Activated CD8-positive, alpha-beta memory T cell treated with anti-CD3 and anti-CD28 coated beads for 48 hours (primary cell): ENCODE measurements around the gene LGMN.
"Not testable (repeated sequence)": the region's sequence is repeated elsewhere in the genome, so short reads cannot be mapped to it uniquely, and the experiment has no call there.

Experiments
- DNase-seq, 3 experiments: peaks; one replicate each; pipeline ENCODE4 v3.0.0-alpha.2; 2020; ENCODE audit warnings: low read depth in 2 of 3, low spot score in 2 of 3

LGMN gene

DNA sequence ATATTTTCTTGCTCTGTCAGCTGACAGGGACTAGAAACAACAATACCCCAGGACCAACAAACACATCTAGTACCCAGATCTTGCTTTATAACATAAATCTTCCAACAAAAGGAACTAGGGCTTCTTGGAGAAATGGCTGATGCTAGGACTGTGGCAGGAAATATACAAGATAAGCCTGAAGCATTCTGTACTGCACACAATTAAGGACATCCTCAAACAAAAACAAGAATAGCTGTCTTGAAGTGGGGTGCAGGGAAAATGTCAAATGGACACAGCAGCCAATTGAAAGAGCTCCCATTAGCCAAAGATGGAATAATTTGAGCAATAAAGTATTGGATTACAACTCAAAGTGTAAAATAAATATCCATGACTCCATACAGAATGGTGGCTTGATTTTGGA, 50.0 kb downstream of the LGMN start:
- no peak for DNase-seq

DNA sequence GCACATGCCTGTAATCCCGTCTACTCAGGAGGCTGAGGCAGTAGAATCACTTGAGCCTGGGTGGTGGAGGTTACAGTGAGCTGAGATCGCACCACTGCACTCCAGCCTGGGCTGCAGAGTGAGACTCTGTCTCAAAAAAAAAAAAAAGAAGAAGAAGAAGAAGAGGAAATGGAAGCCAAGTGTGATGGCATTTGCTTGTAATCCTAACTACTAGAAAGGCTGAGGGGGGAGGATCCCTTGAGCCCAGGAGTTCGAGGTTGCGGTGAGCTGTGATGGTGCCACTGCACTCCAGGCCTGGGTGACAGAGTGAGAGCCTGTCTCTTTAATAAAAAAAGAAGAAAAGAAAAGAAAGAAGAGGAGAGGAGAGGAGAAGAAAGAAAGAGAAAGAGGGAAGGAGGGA, 52.1 kb downstream of the LGMN start:
- DNase-seq, result no peak

DNA sequence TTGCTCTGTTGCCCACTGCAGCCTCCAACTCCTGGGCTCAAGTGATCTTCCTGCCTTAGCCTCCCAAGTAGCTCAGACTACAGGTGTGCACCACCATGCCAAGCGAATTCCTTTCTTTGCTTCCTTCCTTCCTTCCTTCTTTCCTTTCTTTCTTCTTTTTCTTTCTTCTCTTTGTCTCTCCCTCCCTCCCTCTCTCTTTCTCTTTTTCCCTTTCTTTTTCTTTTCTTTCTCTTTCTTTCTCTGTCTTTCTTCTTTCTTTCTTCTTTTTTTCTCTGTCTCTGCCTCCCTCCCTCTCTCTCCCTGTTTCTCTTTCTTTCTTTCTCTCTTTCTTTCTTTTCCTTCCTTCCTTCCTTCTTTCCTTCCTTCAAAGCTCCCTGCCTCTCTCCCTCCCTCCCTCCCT, 52.9 kb downstream of the LGMN start:
- no peak for DNase-seq

DNA sequence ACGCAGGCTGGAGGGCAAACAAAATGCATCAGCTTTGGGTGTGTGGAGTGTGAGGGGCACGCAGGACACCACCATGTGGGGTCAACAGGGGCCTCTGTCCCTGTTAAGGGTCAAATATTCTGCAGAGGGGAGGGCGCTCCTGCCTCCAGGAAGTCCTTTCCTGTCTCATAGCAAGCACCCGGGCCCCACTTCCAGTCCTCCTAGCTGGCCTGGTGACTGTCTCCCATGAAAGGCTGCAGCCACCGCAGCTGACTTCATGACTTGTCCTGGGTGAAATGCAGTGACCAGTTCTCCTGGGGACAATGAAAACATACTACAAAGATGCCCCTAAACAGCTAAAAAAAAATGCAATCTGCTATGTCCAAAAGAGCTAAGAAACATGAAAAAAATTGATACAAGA, 53.6 kb downstream of the LGMN start:
- no peak for DNase-seq

DNA sequence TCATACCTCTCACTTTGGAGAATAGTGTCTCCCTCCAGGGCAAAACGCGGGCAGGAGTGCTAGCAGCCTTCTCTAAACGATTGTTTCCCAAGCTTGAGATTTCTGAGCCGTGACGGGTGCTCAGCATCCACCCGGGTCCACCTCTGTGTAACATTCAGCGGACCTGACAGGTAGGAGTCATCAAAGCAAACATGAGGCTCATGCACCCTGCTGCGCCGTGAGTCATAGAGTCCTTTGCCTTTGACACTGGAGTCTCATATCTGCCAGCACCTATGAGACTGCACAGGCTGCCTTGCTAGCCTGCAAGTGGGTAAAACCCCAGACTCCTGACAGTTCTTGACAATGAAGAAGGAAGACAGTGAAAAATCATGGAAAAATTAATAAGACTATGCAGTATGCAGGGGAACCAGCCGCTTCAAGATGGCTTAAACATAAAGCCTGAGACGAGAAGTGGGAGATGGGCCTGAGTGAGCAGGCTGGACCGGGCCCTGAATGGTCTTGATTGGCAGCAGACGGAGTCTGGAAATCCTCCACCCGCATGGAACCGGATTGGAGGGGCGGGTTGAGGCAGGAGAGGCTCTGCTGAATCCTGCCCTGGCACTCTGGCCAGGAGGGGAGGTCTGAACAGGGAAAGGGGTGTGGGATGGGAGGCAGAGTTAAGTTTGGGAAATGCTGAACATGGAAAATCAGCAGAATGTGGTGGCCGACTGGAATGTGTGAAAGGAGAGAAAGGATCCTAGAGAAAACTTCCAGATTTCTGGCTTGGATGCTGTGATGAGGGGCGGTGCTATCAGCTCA, 54.2 kb downstream of the LGMN start:
- DNase-seq, result no peak

DNA sequence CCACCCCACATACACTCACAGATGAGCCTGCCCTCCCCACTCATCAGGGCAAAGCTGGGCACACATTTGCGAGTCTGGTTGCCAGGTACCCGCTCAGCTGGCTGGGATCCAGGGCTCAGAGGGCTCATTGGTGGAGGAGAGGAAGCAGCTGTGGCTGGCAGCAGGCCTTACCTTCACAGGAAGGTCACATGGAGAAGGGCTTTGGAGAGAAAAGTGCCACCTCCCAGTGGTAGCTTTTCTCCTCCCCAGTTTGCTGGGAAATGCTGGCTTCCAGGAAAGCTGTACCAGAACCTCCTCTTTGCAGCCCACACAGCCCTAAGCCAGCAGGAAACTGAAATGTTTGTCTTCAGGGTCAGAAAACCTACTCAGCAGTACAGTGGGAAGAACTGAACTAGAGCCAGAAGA, 55.6 kb downstream of the LGMN start:
- no peak for DNase-seq

DNA sequence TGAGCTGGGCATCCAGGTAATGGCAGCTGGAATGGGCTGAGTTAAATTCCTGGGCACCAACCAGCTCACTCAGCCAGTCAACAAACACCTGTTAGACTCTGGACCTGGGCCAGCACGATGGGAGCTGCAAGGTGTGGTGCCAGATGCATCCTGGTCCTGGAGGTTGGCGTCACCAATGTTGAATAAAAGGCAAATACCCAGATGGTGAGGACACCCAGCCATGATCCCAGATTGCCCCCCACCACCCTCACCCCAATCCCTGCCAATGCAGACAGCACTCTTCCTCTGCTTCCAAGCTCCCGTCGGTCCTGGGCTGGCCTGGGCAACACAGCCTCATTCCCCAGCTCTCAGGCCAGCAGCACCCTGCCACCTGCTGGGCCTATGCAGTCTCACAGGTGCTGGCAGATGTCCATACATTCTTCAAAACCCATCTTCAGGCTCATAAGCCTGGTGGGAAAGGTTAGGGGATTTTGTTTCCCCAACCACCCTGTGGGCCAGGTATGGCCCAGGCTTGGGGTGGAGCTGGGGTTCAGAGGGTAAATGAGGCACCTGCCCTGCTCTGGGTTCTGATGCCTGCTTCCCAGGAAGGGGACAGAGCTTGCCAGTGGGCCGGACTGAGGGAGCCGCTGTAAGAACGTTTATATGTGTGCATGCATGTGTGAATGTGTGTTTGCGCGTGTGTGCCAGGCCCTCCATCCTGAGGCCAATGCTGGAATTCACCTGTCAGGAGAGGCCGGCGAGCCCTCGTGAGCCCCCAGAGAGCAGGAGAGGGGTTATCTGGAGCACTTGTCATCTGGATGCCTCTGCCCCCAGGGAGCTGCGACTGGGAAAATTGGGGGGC, 58.0 kb downstream of the LGMN start:
- no peak for DNase-seq

DNA sequence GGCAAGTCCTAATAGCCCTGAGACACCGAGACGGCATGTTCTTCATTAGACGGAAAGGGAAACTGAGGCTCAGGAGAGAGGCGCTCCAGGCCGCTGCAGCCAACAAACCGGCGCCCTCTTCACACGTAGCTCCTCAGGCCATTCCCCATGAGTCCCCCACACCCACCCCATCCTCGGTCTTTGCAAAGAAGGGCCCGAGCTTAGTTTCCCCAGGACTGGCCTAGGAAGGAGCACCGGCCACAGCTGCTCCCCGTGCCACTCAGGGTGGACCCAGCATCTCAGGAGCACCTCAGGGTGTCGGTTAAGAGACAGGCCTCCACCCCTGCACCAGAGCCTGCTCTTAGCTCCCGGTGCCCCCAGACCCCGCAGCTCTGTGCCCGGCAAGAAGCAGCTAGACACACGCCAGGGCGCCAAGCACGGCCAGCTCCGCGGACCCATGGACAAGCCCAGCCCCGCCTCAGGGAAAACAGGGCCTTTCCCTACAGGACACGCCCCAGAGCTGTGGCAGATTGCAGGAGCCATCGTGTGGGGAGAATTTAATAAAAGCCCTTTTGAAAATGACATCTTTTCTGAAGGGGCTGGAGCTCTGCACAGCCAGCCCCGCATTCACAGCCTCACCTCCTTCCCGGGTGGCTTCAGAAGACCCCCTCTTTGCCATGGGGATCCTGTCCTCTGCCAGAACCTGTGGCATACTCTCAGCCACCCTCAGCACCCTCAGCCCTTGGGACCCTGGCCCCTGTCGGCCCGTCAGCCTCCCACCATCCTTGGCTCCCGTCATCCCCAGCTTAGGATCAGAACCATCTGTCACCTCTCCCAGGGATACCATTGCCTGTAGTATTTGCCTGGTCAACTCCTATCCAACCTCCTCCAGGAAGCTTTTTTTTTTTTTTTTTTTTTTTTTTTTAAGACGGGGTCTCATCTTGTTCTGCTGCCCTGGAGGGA, 59.7 kb downstream of the LGMN start:
- DNase-seq, result no peak

DNA sequence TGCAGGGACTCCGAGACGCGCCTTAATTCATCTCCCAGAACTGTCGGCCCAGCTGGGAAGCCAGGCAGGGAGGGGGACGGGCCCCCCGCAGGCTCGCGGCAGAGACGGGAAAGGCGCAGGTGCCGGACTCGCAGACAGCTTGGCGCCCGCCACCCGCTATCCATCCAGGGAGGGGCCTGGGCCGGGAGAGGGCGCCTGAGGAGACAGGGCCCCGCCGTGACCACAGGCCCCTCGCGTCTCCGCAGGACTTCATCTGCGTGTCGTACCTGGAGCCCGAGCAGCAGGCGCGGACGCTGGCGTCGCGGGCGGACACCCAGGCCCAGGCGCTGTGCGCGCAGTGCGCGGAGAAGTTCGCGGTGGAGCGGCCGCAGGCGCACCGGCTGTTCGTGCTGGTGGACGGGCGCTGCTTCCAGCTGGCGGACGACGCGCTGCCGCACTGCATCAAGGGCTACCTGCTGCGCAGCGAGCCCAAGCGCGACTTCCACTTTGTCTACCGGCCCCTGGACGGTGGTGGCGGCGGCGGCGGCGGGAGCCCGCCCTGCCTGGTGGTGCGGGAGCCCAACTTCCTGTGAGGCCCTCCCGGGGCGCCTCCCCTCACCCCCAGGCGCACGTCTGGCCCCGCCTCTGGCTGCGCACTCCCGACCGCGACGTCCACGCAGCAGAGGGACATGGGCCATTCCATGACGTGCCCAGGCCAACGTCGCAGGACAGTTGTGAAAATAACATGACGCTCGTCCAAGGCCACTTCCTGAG, 60.6 kb downstream of the LGMN start:
- DNase-seq, result no peak

DNA sequence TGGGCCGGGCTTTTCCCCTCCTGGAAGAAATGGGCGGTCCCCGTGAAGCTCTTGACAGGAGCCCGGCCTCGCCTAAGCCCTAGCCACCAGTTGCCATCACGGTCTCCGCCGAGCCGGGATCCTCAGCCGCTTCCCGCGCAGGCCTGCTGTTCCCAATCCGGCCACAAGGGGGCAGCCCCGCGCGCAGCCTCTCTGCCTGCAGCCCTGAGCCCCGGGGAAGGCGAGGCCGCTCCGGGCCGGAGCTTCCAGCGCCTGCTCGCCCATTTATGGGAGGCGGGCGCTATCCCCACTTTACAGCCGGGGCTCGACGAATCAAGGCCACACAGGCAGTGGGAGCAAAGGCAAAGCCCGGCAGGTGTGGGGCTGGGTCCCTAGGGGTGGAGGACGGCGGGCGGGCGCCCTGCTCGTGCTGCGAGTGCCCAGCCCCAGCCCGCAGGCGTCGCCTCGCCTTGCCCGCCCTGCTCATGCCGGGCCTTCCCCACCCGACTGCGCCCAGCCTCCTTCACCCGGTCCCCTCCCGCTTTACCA, 61.5 kb downstream of the LGMN start:
- peak; percentile 33 to 86 (median 59) for DNase-seq

DNA sequence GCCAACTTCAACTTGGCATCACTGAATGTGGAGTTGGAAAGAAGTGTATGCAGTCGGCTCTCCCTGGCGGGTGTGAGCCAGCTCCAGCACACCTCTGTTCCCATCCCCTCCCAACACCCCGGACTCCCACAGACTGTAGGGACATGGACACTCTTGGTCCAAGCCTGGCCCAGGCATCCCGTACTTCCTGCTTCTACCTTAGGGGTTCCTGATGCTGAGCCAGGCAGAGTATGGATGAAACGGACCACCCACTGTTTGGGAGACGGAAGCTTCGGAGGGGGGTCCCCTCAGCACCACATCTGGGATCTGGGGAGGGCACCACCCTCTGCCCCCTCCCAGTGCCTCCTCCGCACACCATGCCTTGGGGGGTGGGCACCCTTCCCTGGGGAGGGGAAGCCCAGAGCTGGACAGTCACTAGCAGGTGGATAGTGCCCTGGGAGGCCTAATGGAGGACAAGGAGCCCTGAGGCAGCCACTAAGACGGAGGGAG, 62.0 kb downstream of the LGMN start:
- no peak for DNase-seq

DNA sequence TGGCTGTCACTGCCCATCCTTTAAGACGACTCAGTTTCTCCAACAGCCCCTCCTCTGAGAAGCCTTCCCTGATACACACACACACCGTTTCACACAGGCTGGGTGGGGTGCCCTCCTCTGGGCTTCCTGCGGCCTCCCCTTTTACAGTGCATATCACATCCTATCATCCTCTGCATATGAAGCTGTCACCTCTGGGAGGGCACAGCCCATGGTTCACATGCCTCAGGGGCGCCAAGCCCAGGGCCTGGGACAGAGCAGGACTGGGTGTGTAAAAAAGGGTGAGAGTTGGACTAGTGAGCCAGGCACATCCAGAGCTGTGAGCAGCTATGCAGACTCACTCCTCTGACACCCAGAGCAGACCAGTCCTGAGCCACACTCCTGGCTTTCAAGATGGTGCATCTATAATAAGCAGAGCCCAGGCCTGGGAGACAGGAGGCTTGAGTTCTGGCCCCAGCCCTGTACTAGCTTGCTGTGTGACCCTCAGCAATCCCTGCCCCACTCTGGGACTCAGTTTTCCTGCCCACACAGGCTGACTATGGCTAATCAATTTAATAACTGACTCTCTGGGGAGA, 62.6 kb downstream of the LGMN start:
- no peak for DNase-seq

DNA sequence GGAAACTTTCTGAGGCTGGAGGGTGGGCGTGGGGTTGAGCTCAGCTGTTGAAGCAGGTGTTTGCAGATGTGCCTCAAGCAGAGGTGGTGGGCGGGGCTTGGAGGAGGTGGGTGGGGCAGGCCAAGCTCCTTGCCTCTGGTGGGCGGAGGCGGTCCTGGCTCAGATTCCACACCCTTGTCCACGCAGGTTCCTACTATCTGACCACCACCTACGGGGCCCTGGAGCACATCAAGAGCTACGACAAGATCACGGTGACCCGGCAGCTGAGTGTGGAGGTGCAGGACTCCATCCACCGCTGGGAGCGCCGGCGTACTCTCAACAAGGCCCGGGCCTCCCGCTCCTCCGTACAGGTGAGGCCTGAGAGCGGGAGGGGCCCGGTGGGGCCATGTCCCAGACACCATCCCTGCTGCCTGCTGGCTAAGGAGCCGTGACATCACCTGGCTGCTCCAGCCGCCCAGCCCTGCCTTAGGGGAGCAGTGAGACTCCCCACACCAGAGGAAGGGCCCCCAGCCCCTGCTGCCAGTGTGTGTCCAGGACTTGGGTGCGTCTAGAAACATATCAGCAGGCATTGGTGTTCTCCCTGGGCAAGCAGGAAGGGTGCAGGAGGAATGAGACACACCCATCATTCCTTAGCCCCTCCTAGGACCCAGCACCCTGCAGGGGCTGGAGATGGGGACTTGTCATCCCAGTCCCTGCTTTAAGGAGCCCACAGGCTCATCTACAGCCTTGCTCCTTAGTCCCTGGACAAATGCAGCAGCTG, 63.4 kb downstream of the LGMN start:
- no peak for DNase-seq

DNA sequence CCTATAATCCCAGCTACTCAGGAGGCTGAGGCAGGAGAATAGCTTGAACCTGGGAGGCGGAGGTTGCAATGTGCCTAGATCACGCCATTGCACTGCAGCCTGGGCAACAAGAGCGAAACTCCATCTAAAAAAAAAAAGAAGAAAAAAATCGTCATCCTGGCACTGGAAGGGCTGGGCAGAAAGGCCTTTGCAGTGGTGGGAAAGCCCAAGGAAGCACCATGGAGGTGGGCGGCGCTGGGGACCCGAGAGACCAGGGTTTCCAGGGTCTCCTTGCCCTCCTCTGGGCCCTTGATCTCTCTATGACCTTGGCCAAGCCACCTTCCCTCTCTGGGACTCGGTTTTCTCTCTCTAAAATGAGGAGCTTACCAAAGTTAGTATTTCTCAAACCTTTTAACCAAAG, 65.4 kb downstream of the LGMN start:
- no peak for DNase-seq

DNA sequence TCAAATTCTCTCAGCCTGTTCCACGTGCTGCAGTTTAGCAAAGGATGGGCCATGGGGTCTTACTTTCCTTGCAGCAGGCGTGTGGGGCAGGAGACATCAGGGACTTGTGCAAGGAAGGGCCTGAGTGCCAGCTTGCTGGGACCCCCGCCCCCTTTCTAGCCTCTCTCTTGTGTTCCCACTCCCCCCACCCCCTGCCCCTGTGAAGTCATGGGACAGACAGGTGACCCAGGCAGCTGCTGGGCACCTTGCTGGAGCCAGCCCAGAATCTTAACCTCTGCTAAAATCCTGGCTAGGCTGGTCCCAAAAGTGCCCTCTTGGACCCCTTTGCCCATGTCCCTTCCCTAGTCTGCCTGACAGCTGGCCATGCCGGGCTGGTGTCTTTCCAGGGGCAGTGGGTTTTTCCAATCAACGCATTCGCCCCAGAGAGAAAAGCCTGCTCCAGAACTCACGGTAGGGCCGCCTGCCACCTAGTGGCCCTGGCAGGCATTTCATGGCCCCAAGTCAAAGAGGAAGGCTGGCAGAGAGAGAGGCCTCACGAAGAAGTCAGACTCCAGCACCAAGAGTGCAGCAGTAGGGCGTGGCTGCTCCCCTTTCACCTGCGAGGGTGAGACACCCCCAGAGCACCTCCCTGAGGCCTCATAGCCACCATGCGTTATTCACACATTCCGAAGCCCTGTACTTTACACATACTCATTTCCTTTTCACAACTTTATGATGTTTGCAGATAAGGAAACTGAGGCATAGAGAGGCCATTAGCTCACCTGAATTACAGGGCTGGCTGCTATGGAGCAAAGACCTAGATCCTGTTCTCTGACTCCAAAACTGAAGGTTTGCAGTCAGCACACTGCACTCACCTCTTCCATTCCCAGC, 67.4 kb downstream of the LGMN start:
- DNase-seq, result peak; percentile 51 to 57 (median 55)

DNA sequence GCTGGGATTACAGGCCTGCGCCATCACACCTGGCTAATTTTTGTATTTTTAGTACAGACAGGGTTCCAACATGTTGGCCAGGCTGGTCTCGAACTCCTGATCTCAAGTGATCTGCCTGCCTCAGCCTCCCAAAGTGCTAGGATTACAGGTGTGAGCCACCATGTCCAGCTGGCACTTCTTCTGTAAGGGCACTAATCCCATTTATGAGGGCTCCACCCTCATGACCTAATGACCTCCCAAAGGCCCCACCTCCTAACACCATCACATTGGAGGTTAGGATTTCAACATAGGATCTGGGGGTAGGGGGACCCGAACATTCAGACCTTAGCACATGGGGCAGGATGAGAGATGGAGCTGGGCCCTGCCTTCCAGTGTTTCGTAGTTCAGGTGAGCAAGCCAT, 68.1 kb downstream of the LGMN start:
- not testable (repeated sequence) for DNase-seq

DNA sequence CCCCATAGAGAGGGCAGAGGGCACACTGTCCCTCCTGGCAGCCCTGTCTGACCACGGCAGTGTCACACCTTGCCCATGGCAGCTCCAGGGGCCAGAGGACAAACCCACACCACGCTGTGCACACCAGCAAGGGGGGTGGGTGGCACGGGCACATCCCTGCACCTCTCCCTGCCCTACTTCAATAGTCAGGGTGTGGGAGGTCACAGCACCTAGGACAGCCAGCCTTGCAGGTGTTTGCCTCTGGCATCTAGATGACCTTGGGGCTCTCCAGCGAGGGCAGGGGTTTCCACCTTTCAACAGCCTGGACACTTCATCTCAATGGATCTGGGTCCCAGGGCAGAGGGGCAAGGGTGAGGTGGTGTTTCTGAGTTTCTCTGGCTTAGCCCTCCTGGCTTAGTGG, 69.2 kb downstream of the LGMN start:
- DNase-seq, result no peak

DNA sequence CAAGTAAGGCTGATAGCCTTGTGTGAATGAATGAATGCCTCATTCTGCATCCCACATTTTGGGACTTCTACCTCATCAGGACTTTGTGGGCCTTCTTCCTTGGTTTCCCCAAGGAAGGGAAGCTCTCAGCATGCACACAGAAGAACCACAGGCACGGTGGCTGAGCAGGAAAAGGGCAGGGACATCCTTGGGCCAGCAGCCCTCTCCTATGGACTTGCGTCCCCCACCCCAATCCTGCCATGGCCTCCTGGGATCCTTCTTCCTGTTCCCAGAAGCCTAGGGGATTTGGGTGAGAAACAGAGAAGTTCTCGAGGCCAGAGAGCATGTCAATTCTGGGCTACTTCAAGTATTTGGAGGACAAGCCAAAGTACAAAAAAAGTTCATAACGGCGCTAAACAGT, 69.7 kb downstream of the LGMN start:
- DNase-seq, result no peak
